Tibial nerve (tissue), 4 donors: Measurements from ENCODE around the gene TMEM255B.

Experiments used
- EP300 ChIP-seq, 2 donors: sonication (generic); formaldehyde crosslinking; IDR thresholded peaks; one replicate each; pipeline ENCODE4 v1.6.1; 2017; ENCODE audit warnings: antibody characterized with exemption in 2 of 2, mild to moderate bottlenecking in 1 of 2
- TF ChIP-seq, protein P1 (sequence below), 5 experiments: fragments of 200-600 bp in 3 of 5; fragments of 450-650 bp in 2 of 5; sonication (generic) in 3 of 5; IDR thresholded peaks; one replicate each; pipeline ENCODE4 v1.5.1; 2016 to 2019; ENCODE audit warnings: antibody characterized with exemption in 5 of 5, mild to moderate bottlenecking in 3 of 5, moderate library complexity in 2 of 5

DNA sequence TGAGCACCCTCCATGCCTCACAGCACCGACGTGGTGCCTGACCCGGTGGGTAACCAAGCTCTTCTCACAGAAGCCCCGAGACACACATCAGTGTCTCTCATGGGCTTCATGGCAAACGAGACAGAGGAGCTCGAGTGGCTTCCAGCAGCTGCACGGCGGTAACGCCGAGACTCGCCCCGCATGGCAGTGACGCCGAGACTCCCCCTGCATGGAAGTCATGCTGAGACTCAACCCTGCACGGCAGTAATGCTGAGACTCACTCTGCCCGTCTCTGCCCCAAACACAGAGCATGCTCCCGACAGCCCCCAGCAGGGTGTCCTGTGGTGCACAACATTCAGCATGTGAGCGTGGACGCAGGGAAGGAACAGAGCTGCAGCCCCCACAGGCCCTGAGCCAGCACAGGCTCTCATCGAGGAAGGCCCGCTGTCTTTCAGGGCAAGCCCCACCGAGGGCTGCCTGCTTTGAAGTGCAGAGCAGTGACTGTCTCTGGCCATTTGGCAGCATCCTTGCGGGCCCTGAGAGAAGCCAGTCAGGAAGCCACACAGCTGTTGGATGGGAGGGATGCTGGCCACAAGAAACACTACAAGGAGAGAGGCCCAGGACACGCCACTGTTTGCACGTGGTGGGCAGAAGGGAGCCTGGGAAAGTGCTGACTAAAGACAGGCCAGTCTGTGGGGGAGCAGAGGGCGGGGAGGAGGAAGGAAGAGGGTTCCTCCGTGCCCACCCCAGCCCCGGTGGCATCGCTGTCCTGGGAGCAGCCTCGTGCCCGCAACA is 95.4 kb downstream of the TMEM255B start:
- TF ChIP-seq, protein P1, sequence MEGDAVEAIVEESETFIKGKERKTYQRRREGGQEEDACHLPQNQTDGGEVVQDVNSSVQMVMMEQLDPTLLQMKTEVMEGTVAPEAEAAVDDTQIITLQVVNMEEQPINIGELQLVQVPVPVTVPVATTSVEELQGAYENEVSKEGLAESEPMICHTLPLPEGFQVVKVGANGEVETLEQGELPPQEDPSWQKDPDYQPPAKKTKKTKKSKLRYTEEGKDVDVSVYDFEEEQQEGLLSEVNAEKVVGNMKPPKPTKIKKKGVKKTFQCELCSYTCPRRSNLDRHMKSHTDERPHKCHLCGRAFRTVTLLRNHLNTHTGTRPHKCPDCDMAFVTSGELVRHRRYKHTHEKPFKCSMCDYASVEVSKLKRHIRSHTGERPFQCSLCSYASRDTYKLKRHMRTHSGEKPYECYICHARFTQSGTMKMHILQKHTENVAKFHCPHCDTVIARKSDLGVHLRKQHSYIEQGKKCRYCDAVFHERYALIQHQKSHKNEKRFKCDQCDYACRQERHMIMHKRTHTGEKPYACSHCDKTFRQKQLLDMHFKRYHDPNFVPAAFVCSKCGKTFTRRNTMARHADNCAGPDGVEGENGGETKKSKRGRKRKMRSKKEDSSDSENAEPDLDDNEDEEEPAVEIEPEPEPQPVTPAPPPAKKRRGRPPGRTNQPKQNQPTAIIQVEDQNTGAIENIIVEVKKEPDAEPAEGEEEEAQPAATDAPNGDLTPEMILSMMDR (IDR thresholded peaks at IDR 0.05): no peak
- TF ChIP-seq EP300 (IDR thresholded peaks at IDR 0.05): peak in 1 of 2 donors; percentile 58
